DMS53 treated with DMSO at 0.1 percent for 48 hours (cell line): Measurements from ENCODE around the gene SHANK3.

Experiments used
- DNase-seq: peaks from one replicate; lab custom pipeline; 2025; ENCODE audit not compliant: unreplicated experiment; lab: John Stamatoyannopoulos, UW

The SHANK3 gene

GRCh38 chr22:50698546-50698945, 25.9 kb downstream of the SHANK3 start:
- no peak for DNase-seq

GRCh38 chr22:50699001-50699755, 26.6 kb downstream of the SHANK3 start:
- DNase-seq, result no peak

- no peak for DNase-seq
Observed at GRCh38 chr22:50699756-50700386, 27.2 kb downstream of the SHANK3 start.

- no peak for DNase-seq
Observed at GRCh38 chr22:50700387-50701075, 27.9 kb downstream of the SHANK3 start.

- no peak for DNase-seq
Observed at GRCh38 chr22:50701076-50701419, 28.4 kb downstream of the SHANK3 start.

- no peak for DNase-seq
Observed at GRCh38 chr22:50701428-50702154, 29.0 kb downstream of the SHANK3 start.

- DNase-seq, result peak; percentile 36
Observed at GRCh38 chr22:50702261-50702671, 29.6 kb downstream of the SHANK3 start.

- DNase-seq, result no peak
Observed at GRCh38 chr22:50702821-50703725, 30.4 kb downstream of the SHANK3 start.

GRCh38 chr22:50703726-50704509, 31.3 kb downstream of the SHANK3 start:
- no peak for DNase-seq

GRCh38 chr22:50704510-50705218, 32.0 kb downstream of the SHANK3 start:
- DNase-seq, result no peak

GRCh38 chr22:50705219-50705691, 32.6 kb downstream of the SHANK3 start:
- DNase-seq, result peak; percentile 79

GRCh38 chr22:50705851-50706351, 33.3 kb downstream of the SHANK3 start:
- peak; percentile 1 for DNase-seq

- DNase-seq, result no peak
Observed at GRCh38 chr22:50706481-50707125, 34.0 kb downstream of the SHANK3 start.

GRCh38 chr22:50708474-50708873, 35.9 kb downstream of the SHANK3 start:
- no peak for DNase-seq

- DNase-seq, result no peak
Observed at GRCh38 chr22:50708996-50709395, 36.4 kb downstream of the SHANK3 start.

- DNase-seq, result no peak
Observed at GRCh38 chr22:50710221-50710620, 37.6 kb downstream of the SHANK3 start.

GRCh38 chr22:50710886-50711285, 38.3 kb downstream of the SHANK3 start:
- no peak for DNase-seq
